ENCODE data around the gene TMED9.

DNA sequence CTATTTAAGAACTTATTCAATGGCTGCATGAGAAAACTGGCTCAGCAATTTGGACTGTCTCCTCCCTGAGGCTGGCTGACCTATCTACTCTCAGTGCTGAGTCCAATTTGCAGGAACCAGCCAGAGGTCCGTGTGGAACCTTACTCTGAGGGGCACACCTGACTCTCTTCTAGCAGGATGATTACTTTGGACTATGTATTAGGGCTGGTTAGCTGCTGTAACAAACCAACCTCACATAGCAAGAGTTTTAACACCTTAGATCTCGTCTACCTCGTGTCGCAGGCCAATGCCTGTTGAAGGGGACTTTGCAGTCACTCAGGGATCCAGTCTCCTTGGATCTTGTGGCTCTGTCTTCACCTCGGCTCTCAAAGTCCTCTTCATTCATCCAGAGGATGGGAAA is 34.2 kb upstream of the TMED9 start:
- TF ChIP-seq, protein P1, sequence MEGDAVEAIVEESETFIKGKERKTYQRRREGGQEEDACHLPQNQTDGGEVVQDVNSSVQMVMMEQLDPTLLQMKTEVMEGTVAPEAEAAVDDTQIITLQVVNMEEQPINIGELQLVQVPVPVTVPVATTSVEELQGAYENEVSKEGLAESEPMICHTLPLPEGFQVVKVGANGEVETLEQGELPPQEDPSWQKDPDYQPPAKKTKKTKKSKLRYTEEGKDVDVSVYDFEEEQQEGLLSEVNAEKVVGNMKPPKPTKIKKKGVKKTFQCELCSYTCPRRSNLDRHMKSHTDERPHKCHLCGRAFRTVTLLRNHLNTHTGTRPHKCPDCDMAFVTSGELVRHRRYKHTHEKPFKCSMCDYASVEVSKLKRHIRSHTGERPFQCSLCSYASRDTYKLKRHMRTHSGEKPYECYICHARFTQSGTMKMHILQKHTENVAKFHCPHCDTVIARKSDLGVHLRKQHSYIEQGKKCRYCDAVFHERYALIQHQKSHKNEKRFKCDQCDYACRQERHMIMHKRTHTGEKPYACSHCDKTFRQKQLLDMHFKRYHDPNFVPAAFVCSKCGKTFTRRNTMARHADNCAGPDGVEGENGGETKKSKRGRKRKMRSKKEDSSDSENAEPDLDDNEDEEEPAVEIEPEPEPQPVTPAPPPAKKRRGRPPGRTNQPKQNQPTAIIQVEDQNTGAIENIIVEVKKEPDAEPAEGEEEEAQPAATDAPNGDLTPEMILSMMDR (IDR thresholded peaks at IDR 0.05): no peak
- no peak for TF ChIP-seq POLR2A (IDR thresholded peaks at IDR 0.05)
